Breast epithelium (tissue), 4 donors: ENCODE data around the gene LMBR1. TPM values are rescaled to one million over a fixed set of nuclear protein-coding genes. Genes with fewer than 3 reads are reported as not detected.

ENCODE experiments used
- DNase-seq, 2 donors: peaks; one replicate each; pipeline ENCODE4 v3.0.0-alpha.2; 2019; ENCODE audit warnings: low spot score in 2 of 2
- H3K27ac ChIP-seq, 2 donors: fragments of 200-600 bp; sonication (generic) in 1 of 2; one replicate each; pipeline ENCODE4 v1.5.1; 2016 to 2019; ENCODE audit warnings: mild to moderate bottlenecking in 1 of 2
- H3K27me3 ChIP-seq, 2 donors: fragments of 200-600 bp; sonication (generic) in 1 of 2; one replicate each; pipeline versions ENCODE4 v1.5.1 to v1.6.0; 2017 to 2019; ENCODE audit warnings: control low read depth in 1 of 2, mild to moderate bottlenecking in 1 of 2
- H3K36me3 ChIP-seq: fragments of 200-600 bp; one replicate; pipeline ENCODE4 v1.5.1; 2019
- H3K4me1 ChIP-seq, 2 donors: fragments of 200-600 bp; sonication (generic); one replicate each; pipeline ENCODE4 v1.5.1; 2016 to 2019; ENCODE audit warnings: control low read depth in 1 of 2
- H3K4me3 ChIP-seq, 3 donors: fragments of 200-600 bp; sonication (generic); 1 replicate in 2 of 3; 2 replicates in 1 of 3; pipeline ENCODE4 v1.5.1; 2016 to 2019; ENCODE audit warnings: mild to moderate bottlenecking in 3 of 3, moderate library complexity in 2 of 3
- H3K9me3 ChIP-seq, 2 donors: fragments of 200-600 bp; sonication (generic) in 1 of 2; one replicate each; pipeline ENCODE4 v1.5.1; 2016 to 2019; ENCODE audit warnings: control low read depth in 1 of 2
- CTCF ChIP-seq, 3 donors: fragments of 450-650 bp; IDR thresholded peaks; one replicate each; pipeline ENCODE4 v1.5.1; 2016 to 2017; ENCODE audit warnings: antibody characterized with exemption in 3 of 3, mild to moderate bottlenecking in 3 of 3, moderate library complexity in 3 of 3
- POLR2A ChIP-seq: fragments of 450-650 bp; IDR thresholded peaks from one replicate; pipeline ENCODE4 v1.6.1; 2016; ENCODE audit warnings: antibody characterized with exemption, mild to moderate bottlenecking, moderate library complexity
- POLR2AphosphoS5 ChIP-seq, 3 donors: sonication (generic); formaldehyde crosslinking; IDR thresholded peaks; one replicate each; pipeline ENCODE4 v1.6.1; 2017; ENCODE audit warnings: antibody characterized with exemption in 3 of 3
- intact Hi-C: fragments of 100-400 bp; cut with DNase I; formaldehyde crosslinking; loops from one replicate; pipeline ENCODE4 v1.15.1; 2023; ENCODE audit warnings: low total_unique reads
- total RNA-seq, 3 donors: library from RNA; depleted of rRNA; stranded (reverse); fragments of >200 nt; gene quantifications; one replicate each; pipeline ENCODE4 v1.1.0, GENCODE V29; 2016

Gene LMBR1
- total RNA-seq, 3 donors from 2014 or later: 69.0 to 90.6 (median 88.8) TPM

- Histone ChIP-seq H3K4me1 (no peaks in the 10 kb centered on the region), H3K36me3 (no peaks in the 10 kb centered on the region), H3K27me3 (no peaks in the 10 kb centered on the region), H3K4me3 (no peak overlapping the region), H3K27ac (no peak overlapping the region), H3K9me3 (no peaks in the 10 kb centered on the region)
- intact Hi-C loops: no loop called here
- DNase-seq: no peak
- no peak for TF ChIP-seq CTCF (IDR thresholded peaks at IDR 0.05)
- no peak for TF ChIP-seq POLR2A
- no peak for TF ChIP-seq POLR2AphosphoS5 (IDR thresholded peaks at IDR 0.05)
These were observed 119.0 kb downstream of the LMBR1 start for GRCh38 chr7:156773966-156774365.

GRCh38 chr7:156772725-156773124 is 120.3 kb downstream of the LMBR1 start:
- TF ChIP-seq POLR2A (no peak), CTCF (IDR thresholded peaks at IDR 0.05) (no peak), POLR2AphosphoS5 (IDR thresholded peaks at IDR 0.05) (no peak)
- H3K4me1 ChIP-seq: no peaks in the 10 kb centered on the region
- H3K36me3 ChIP-seq: no peaks in the 10 kb centered on the region
- no peaks in the 10 kb centered on the region for H3K27me3 ChIP-seq
- no peak overlapping the region for H3K4me3 ChIP-seq
- no peak overlapping the region for H3K27ac ChIP-seq
- intact Hi-C loops: no loop called here
- no peaks in the 10 kb centered on the region for H3K9me3 ChIP-seq
- no peak for DNase-seq

- DNase-seq: no peak
- Histone ChIP-seq H3K4me3 (no peak overlapping the region), H3K4me1 (no peaks in the 10 kb centered on the region), H3K27me3 (no peaks in the 10 kb centered on the region), H3K27ac (no peak overlapping the region), H3K36me3 (no peaks in the 10 kb centered on the region), H3K9me3 (no peaks in the 10 kb centered on the region)
- intact Hi-C loops: no loop called here
- TF ChIP-seq POLR2AphosphoS5 (IDR thresholded peaks at IDR 0.05) (no peak), CTCF (IDR thresholded peaks at IDR 0.05) (no peak), POLR2A (no peak)
These were observed 124.1 kb downstream of the LMBR1 start for GRCh38 chr7:156768698-156769472.

GRCh38 chr7:156766666-156767065 is 126.3 kb downstream of the LMBR1 start:
- DNase-seq: no peak
- intact Hi-C loops: no loop called here

More at GRCh38 chr7:156766666-156767065, 126.3 kb downstream of the LMBR1 start:
- Histone ChIP-seq H3K4me1 (no peaks in the 10 kb centered on the region), H3K36me3 (no peaks in the 10 kb centered on the region), H3K9me3 (no peaks in the 10 kb centered on the region), H3K4me3 (no peak overlapping the region), H3K27me3 (no peaks in the 10 kb centered on the region), H3K27ac (no peak overlapping the region)
- TF ChIP-seq CTCF (IDR thresholded peaks at IDR 0.05) (no peak), POLR2A (no peak), POLR2AphosphoS5 (IDR thresholded peaks at IDR 0.05) (no peak)
